Spinal cord (tissue), 10 donors: ENCODE data around the gene PCBP4. TPM values are rescaled to one million over a fixed set of nuclear protein-coding genes. Genes with fewer than 3 reads are reported as not detected.

Experiments
- DNase-seq, 6 donors: peaks; one replicate each; pipeline versions ENCODE4 v3.0.0 to v3.0.0-alpha.2; 2013 to 2015; ENCODE audit warnings: low spot score in 6 of 6, low read depth in 4 of 6
- H3K27ac ChIP-seq: one replicate; pipeline ENCODE4 v1.5.1; 2013; ENCODE audit warnings: low read depth, low read length, control low read depth
- H3K27me3 ChIP-seq: one replicate; pipeline ENCODE4 v1.6.1; 2013; ENCODE audit warnings: low read length; ENCODE audit not compliant: control insufficient read depth, insufficient read depth
- H3K36me3 ChIP-seq: one replicate; pipeline ENCODE4 v1.6.1; 2013; ENCODE audit warnings: low read length; ENCODE audit not compliant: control insufficient read depth, insufficient read depth
- H3K4me1 ChIP-seq: one replicate; pipeline ENCODE4 v1.6.1; 2013; ENCODE audit warnings: low read length; ENCODE audit not compliant: control insufficient read depth, insufficient read depth
- H3K4me3 ChIP-seq: one replicate; pipeline ENCODE4 v1.5.1; 2013; ENCODE audit warnings: low read depth, low read length, control low read depth
- H3K9me3 ChIP-seq: one replicate; pipeline ENCODE4 v1.6.1; 2013; ENCODE audit warnings: low read length; ENCODE audit not compliant: control insufficient read depth, insufficient read depth
- WGBS: methylation state at CpG from one replicate; pipeline ENCODE4 v1.1.5; 2013; ENCODE audit warnings: missing lambda C conversion rate; ENCODE audit not compliant: insufficient coverage; 5-methylcytosine and 5-hydroxymethylcytosine counted together
- polyA plus RNA-seq, 2 donors: library from polyadenylated mRNA; unstranded; fragments of 120-200 nt; gene quantifications; one replicate each; pipeline ENCODE4 v1.2.1, GENCODE V29; 2013; ENCODE audit not compliant: insufficient read length in 2 of 2
- total RNA-seq, 2 donors: library from RNA; depleted of rRNA in 1 of 2; stranded (reverse); fragments of 120-200 nt in 1 of 2; fragments of >200 nt in 1 of 2; gene quantifications; one replicate each; pipeline versions ENCODE4 v1.2.3 to v1.2.4, GENCODE V29; 2013 to 2014
- donor health status: healthy.

The PCBP4 gene
- total and polyA plus RNA-seq, 4 donors = 53.5 to 271 (median 159) TPM

DNA sequence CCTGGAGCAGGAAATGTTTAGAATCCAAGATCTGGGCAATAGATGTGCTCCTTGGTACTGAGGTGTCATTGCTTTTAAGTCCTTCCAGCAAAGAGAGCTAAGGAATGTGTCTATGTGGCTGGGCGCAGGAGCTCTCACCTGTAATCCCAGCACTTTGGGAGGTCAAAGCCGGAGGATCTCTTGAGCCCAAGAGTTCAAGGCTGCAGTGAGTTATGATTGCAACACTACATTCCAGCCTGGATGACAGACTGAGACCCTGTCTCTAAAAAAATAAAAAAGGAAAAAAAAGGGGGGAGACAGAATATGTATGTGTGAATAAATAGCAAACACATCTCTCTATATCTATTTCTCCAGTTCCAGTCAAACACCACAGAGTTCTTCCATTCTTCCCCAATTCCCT lies 16.4 kb downstream of the PCBP4 start:
- Histone ChIP-seq H3K27ac (no peak overlapping the region), H3K4me1 (peaks cover 9% of the 10 kb centered on the region), H3K36me3 (peaks cover 22% of the 10 kb centered on the region), H3K4me3 (no peak overlapping the region), H3K9me3 (no peaks in the 10 kb centered on the region), H3K27me3 (no peaks in the 10 kb centered on the region)
- WGBS = 100% methylated on average over 1 of the region's 2 CpGs
- DNase-seq = no peak

DNA sequence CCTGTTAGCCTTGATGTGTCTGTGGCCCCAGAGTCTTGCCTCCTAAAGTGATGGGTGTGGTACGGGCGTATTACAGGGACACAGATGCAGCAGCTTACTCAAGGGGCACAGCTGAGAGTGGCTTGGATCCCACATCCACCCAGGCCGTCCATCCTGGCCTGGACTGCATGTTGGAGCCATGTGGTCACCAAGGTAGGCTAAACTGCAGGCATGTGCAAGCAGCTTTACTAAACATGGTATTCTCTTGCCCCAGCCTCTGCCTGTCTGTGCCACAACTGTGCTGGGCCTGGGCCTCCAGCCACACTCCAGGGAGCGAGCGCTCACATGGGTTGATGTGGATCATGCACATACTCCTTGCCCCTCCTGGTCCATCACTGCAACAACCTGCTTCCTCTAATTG lies 18.1 kb downstream of the PCBP4 start:
- Histone ChIP-seq H3K27ac (no peak overlapping the region), H3K27me3 (no peaks in the 10 kb centered on the region), H3K9me3 (no peaks in the 10 kb centered on the region), H3K36me3 (peaks cover 35% of the 10 kb centered on the region), H3K4me1 (no peaks in the 10 kb centered on the region), H3K4me3 (no peak overlapping the region)
- 96% methylated on average over 5 of the region's 5 CpGs for WGBS
- no peak for DNase-seq

DNA sequence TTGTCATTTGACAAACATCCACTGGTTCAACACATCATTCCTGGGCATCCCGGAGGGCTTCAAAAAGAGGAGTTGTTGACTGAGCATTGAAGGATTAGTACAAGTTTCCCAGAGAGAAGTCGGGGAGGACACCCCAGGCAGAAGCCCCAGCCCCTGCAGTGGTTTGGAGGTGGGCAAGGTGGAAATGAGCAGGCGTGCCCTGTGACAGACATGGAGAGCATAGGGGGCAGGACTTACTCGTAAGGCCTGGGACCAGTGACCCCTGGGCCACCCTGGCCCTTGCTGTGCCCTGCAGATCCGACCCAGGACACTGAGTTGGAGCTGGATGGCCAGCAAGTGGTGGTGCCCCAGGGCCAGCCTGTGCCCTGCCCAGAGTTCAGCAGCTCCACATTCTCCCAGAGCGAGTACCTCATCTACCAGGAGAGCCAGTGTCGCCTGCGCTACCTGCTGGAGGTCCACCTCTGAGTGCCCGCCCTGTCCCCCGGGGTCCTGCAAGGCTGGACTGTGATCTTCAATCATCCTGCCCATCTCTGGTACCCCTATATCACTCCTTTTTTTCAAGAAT lies 19.2 kb downstream of the PCBP4 start:
- 79% methylated on average over 8 of the region's 10 CpGs for WGBS
- H3K4me3 ChIP-seq = no peak overlapping the region
- no peaks in the 10 kb centered on the region for H3K9me3 ChIP-seq
- no peaks in the 10 kb centered on the region for H3K27me3 ChIP-seq
- DNase-seq = no peak
- peaks cover 42% of the 10 kb centered on the region for H3K36me3 ChIP-seq
- H3K4me1 ChIP-seq = peaks cover 3% of the 10 kb centered on the region
- no peak overlapping the region for H3K27ac ChIP-seq

DNA sequence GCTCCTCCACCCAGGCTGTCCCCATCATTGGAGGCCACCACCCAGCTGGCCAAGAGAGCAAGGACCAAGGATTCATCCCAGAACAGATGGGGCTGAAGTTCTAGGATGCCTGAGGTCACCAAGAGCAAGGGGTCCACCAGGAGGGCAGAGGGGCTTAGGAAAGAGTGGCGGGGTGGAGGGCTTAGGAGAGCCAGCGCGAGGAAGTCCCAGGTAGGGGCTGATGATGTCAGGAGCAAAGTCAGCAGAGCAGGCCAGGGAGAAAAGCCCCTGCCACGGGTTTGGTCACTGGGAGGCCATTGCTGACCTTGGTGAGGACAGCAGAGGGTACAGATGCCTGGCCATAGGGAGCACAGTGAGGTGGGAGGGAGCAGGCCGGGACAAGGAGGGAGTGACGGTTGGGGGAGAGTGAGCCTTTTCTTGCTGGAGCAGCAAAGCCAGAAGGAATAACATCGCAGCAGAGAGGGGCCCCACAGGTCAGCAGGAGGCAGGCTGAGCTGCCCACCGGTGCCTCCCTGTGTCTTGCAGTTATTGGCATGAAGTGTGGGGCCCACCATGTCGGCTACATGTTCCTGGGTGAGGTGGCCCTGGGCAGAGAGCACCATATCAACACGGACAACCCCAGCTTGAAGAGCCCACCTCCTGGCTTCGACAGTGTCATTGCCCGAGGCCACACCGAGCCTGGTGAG lies 19.9 kb downstream of the PCBP4 start:
- H3K36me3 ChIP-seq = peaks cover 44% of the 10 kb centered on the region
- 63% methylated on average over 13 of the region's 13 CpGs for WGBS
- H3K27me3 ChIP-seq = no peaks in the 10 kb centered on the region
- H3K9me3 ChIP-seq = no peaks in the 10 kb centered on the region
- no peak overlapping the region for H3K27ac ChIP-seq
- DNase-seq = no peak
- H3K4me3 ChIP-seq = no peak overlapping the region
- peaks cover 10% of the 10 kb centered on the region for H3K4me1 ChIP-seq

DNA sequence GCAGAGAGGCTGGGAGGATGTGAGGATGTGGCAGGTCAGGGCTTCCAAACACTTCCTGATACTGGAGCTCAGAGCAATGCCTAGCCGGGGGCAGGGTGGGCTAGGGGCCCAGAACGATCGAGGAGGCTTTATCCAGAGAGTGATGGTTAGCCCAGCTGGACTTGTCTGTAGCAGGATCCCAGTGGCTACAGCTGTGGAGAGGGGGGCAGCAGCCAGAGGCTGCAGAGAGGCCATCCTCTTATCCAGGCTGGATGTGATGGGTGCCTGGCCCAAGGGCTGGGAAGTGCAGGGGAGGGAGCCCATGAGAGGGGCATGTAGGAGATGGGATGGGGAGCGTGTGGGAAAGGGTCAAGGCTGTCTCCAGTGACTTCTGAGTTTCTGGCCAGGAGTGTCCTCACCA lies 20.5 kb downstream of the PCBP4 start:
- 61% methylated on average over 3 of the region's 4 CpGs for WGBS
- no peaks in the 10 kb centered on the region for H3K9me3 ChIP-seq
- no peaks in the 10 kb centered on the region for H3K27me3 ChIP-seq
- no peak overlapping the region for H3K27ac ChIP-seq
- no peak for DNase-seq
- no peak overlapping the region for H3K4me3 ChIP-seq
- peaks cover 14% of the 10 kb centered on the region for H3K4me1 ChIP-seq
- peaks cover 44% of the 10 kb centered on the region for H3K36me3 ChIP-seq

DNA sequence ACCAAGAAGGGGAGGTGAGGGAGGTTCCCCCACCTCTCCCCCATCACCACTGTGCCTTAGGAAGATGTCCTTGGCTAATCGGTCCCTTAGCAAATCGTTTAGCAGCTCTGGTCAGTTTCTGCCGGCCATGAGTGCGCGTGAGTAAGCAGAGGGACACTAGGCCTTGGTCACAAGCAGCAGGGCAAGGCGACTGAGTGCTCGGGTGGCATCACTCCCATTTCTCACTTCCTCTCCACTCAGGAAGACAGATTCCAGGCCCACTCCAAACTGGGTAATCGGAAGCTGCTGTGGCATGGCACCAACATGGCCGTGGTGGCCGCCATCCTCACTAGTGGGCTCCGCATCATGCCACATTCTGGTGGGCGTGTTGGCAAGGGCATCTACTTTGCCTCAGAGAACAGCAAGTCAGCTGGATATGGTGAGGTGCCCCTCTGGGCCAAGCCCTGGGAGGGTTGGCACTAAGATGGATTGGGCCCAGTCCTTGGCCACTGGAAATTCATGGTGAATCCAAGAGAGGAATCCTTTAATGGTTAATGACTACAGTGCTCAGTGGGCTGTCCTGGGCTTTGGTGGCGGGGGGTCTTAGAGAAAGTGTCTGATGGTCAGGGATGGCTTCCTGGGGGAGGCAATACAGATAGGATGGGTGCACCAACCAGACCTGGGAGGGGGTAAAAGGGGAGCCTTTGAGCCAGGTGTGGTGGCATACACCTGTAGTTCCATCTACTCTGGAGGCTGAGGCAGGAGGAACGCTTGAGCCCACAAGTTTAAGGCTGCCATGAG lies 21.1 kb downstream of the PCBP4 start:
- H3K27me3 ChIP-seq = no peaks in the 10 kb centered on the region
- peaks cover 44% of the 10 kb centered on the region for H3K36me3 ChIP-seq
- 94% methylated on average over 14 of the region's 14 CpGs for WGBS
- DNase-seq = no peak
- peaks cover 19% of the 10 kb centered on the region for H3K4me1 ChIP-seq
- H3K27ac ChIP-seq = no peak overlapping the region
- no peaks in the 10 kb centered on the region for H3K9me3 ChIP-seq
- H3K4me3 ChIP-seq = no peak overlapping the region

DNA sequence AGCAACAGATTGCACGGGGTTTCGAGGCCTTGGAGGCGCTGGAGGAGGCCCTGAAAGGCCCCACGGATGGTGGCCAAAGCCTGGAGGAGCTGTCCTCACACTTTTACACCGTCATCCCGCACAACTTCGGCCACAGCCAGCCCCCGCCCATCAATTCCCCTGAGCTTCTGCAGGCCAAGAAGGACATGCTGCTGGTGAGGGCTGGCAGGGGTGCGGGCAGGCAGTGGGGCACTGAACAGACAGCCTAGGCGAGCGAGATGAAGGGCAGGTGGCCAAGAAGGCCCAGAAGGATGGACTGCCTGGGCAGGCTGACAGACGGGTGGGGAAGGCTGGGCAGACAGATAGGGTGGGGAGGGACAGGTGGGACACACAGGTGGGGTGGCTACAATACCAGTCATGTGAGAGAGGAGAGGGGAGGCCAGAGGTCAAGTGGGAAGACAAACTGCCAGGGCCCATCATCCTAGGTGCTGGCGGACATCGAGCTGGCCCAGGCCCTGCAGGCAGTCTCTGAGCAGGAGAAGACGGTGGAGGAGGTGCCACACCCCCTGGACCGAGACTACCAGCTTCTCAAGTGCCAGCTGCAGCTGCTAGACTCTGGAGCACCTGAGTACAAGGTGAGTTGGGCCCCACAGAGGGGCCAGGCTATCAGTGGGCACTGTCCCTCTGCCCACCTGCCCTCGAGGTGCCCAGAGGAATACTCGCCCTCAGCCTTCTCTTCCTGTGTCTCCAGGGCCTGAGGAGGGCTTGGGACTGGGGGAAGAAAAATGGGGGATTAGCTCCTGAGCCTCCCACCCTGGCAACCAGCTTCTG lies 22.0 kb downstream of the PCBP4 start:
- H3K27me3 ChIP-seq = no peaks in the 10 kb centered on the region
- 89% methylated on average over 15 of the region's 18 CpGs for WGBS
- no peak overlapping the region for H3K27ac ChIP-seq
- peaks cover 27% of the 10 kb centered on the region for H3K4me1 ChIP-seq
- H3K4me3 ChIP-seq = no peak overlapping the region
- peaks cover 44% of the 10 kb centered on the region for H3K36me3 ChIP-seq
- no peaks in the 10 kb centered on the region for H3K9me3 ChIP-seq
- DNase-seq = no peak

DNA sequence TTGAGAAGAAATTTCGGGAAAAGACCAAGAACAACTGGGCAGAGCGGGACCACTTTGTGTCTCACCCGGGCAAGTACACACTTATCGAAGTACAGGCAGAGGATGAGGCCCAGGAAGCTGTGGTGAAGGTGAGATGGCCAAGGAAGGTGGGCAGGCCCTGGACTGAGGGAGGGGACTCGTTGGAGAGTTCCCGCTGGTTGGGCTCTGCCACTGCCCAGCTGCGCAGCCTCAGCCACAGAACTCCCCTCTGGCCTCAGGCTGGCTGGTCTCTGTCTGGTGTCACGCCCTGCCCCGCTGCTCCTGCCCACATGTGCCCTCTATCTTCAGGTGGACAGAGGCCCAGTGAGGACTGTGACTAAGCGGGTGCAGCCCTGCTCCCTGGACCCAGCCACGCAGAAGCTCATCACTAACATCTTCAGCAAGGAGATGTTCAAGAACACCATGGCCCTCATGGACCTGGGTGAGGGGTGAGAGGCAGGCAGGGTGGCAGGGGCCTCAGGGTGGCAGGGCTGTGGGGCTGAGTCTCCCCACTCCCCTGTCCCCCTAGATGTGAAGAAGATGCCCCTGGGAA lies 22.7 kb downstream of the PCBP4 start:
- Histone ChIP-seq H3K4me1 (peaks cover 30% of the 10 kb centered on the region), H3K4me3 (no peak overlapping the region), H3K9me3 (no peaks in the 10 kb centered on the region), H3K36me3 (peaks cover 44% of the 10 kb centered on the region), H3K27me3 (no peaks in the 10 kb centered on the region), H3K27ac (no peak overlapping the region)
- DNase-seq = no peak
- WGBS = 94% methylated on average over 11 of the region's 11 CpGs
